Prostate gland (tissue), 2 donors: ENCODE results near the gene MRM2. TPM values are rescaled to one million over a fixed set of nuclear protein-coding genes. Genes with fewer than 3 reads are reported as not detected.

Source experiments
- DNase-seq: peaks from one replicate; pipeline ENCODE4 v3.0.0-alpha.2; 2019; ENCODE audit warnings: low spot score
- H3K27ac ChIP-seq, 2 donors: fragments of 200-600 bp; sonication (generic); 2 replicates each; pipeline ENCODE4 v1.5.1; 2017 to 2019
- H3K27me3 ChIP-seq: fragments of 200-600 bp; sonication (generic); replicated peaks from 2 replicates; pipeline ENCODE4 v1.5.1; 2019; ENCODE audit not compliant: insufficient read depth
- H3K36me3 ChIP-seq, 2 donors: fragments of 200-600 bp; sonication (generic); 1 replicate in 1 of 2; 2 replicates in 1 of 2; pipeline versions ENCODE4 v1.5.1 to v1.8.1; 2017 to 2019
- H3K4me1 ChIP-seq: fragments of 200-600 bp; sonication (generic); replicated peaks from 2 replicates; pipeline ENCODE4 v1.5.1; 2019
- H3K4me3 ChIP-seq, 2 donors: fragments of 200-600 bp; sonication (generic); 2 replicates each; pipeline ENCODE4 v1.5.1; 2017 to 2019
- H3K9me3 ChIP-seq: fragments of 200-600 bp; sonication (generic); 2 replicates; pipeline ENCODE4 v1.5.1; 2017
- POLR2A ChIP-seq: fragments of 450-650 bp; IDR thresholded peaks from one replicate; pipeline ENCODE4 v1.6.1; 2016; ENCODE audit warnings: antibody characterized with exemption, mild to moderate bottlenecking
- POLR2AphosphoS5 ChIP-seq: sonication (generic); formaldehyde crosslinking; IDR thresholded peaks from one replicate; pipeline ENCODE4 v1.6.1; 2017; ENCODE audit warnings: antibody characterized with exemption
- WGBS: methylation state at CpG from one replicate; pipeline ENCODE4 v1.1.5; 2018; 5-methylcytosine and 5-hydroxymethylcytosine counted together
- intact Hi-C: fragments of 100-400 bp; cut with DNase I; formaldehyde crosslinking; loops from one replicate; pipeline ENCODE4 v1.14.2; 2022
- total RNA-seq, 2 donors: library from RNA; depleted of rRNA; stranded (reverse); fragments of >200 nt; gene quantifications; one replicate each; pipeline ENCODE4 v1.1.0, GENCODE V29; 2016
- TF ChIP-seq, protein P1 (sequence below), 4 experiments: fragments of 200-600 bp in 2 of 4; fragments of 450-650 bp in 2 of 4; sonication (generic) in 2 of 4; IDR thresholded peaks; 1 replicate in 3 of 4; 2 replicates in 1 of 4; pipeline ENCODE4 v1.5.1; 2016 to 2019; ENCODE audit warnings: antibody characterized with exemption in 4 of 4, mild to moderate bottlenecking in 2 of 4, moderate library complexity in 2 of 4

Gene MRM2
- total RNA-seq, 2 donors from 2014 or later: 21.8 to 23.0 TPM

DNA sequence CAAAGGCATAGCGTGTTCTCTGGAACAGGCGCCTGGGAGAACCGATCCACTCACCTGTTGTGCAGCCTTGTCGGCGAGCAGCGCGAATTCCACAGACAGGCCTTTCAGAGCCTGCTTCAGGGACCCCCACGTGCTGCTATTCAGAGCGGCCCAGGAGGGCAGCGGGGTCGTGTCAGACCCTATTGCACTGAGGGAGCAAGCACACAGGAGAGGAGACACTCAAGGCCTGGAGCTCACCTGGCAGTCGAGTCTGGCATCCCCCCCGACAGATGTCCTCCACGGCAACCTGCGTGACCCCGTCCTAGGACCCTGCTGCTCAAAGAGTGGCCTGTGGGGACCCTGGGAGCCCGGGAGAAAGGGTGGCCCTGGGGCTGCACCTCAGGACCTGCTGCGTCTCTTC, 21.2 kb upstream of the MRM2 start:
- H3K36me3 ChIP-seq: no peaks in the 10 kb centered on the region
- H3K27ac ChIP-seq: no peak overlapping the region
- no peaks in the 10 kb centered on the region for H3K9me3 ChIP-seq
- intact Hi-C loops: no loop called here
- H3K4me1 ChIP-seq: no peaks in the 10 kb centered on the region
- no peaks in the 10 kb centered on the region for H3K27me3 ChIP-seq
- 93% methylated on average over 18 of the region's 18 CpGs for WGBS
- no peak for DNase-seq
- no peak for TF ChIP-seq POLR2A
- no peak overlapping the region for H3K4me3 ChIP-seq

DNA sequence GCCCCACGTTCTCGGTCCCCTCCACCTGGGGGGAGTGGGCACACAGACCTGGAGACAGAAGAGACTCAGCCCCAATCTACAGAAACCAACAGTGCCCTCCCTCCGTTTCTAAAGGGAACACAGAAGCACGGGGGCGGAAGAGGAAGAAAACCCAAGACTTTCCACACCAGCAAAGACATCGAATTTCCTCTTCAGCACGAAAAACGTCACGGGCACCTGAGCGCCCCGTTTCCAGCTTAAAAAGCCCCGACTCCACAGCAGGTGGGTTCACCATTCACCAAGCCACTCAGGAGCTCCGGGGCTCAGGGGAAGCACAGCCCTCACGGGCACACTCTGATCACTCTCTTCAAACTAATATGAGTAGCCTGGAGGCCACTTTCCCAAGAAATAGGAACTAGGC, 19.6 kb upstream of the MRM2 start:
- no peaks in the 10 kb centered on the region for H3K36me3 ChIP-seq
- no peak overlapping the region for H3K4me3 ChIP-seq
- H3K27me3 ChIP-seq: no peaks in the 10 kb centered on the region
- DNase-seq: no peak
- H3K9me3 ChIP-seq: no peaks in the 10 kb centered on the region
- intact Hi-C loops: no loop called here
- no peaks in the 10 kb centered on the region for H3K4me1 ChIP-seq
- no peak overlapping the region for H3K27ac ChIP-seq
- 85% methylated on average over 14 of the region's 14 CpGs for WGBS
- TF ChIP-seq, protein P1, sequence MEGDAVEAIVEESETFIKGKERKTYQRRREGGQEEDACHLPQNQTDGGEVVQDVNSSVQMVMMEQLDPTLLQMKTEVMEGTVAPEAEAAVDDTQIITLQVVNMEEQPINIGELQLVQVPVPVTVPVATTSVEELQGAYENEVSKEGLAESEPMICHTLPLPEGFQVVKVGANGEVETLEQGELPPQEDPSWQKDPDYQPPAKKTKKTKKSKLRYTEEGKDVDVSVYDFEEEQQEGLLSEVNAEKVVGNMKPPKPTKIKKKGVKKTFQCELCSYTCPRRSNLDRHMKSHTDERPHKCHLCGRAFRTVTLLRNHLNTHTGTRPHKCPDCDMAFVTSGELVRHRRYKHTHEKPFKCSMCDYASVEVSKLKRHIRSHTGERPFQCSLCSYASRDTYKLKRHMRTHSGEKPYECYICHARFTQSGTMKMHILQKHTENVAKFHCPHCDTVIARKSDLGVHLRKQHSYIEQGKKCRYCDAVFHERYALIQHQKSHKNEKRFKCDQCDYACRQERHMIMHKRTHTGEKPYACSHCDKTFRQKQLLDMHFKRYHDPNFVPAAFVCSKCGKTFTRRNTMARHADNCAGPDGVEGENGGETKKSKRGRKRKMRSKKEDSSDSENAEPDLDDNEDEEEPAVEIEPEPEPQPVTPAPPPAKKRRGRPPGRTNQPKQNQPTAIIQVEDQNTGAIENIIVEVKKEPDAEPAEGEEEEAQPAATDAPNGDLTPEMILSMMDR (IDR thresholded peaks at IDR 0.05): no peak
- TF ChIP-seq POLR2AphosphoS5 (no peak), POLR2A (no peak)

DNA sequence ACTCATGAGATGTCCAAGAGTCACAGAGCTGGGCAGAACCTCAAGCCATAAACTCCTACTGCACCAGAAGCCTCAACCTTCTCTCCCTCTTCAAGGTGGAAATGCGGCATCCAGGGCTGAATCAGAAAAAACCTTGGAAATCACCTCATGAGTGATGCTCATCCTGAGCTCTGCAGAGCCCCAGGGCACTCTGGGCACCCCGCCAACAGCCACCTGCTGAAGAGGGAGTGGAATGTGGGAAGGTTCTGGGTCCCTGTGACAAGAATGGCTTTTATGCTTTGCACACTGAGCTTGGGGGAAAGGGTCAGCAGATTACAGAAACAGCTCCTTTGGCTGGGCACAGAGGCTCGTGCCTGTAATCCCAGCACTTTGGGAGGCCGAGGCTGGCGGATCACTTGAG, 18.8 kb upstream of the MRM2 start:
- H3K4me1 ChIP-seq: no peaks in the 10 kb centered on the region
- DNase-seq: no peak
- no peaks in the 10 kb centered on the region for H3K9me3 ChIP-seq
- no peak overlapping the region for H3K4me3 ChIP-seq
- no peak for TF ChIP-seq POLR2A
- no peak for TF ChIP-seq POLR2AphosphoS5
- TF ChIP-seq, protein P1 (IDR thresholded peaks at IDR 0.05): no peak
- H3K27me3 ChIP-seq: no peaks in the 10 kb centered on the region
- intact Hi-C loops: no loop called here
- no peaks in the 10 kb centered on the region for H3K36me3 ChIP-seq
- 59% methylated on average over 5 of the region's 5 CpGs for WGBS
- H3K27ac ChIP-seq: no peak overlapping the region

DNA sequence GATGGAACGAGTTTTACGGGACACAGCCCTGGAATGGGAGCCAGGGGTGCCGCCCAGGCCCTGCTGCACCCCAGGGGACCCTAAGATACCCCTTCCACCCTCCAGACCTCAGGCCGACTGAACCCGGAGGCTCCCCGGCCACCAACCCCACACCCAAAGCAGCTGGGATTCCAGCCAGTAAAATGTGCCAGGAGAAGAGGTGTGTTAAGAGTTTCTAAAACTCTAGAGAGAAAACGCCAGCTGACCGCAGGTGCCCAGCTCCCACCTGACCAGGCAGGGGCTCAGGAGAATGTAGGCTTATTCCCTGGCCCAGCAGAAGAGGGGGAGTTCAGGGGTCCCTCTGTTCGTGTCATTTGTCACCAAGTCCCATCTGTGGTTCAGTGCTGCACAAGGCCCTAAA, 17.5 kb upstream of the MRM2 start:
- H3K27me3 ChIP-seq: no peaks in the 10 kb centered on the region
- no peaks in the 10 kb centered on the region for H3K9me3 ChIP-seq
- DNase-seq: no peak
- intact Hi-C loops: no loop called here
- H3K27ac ChIP-seq: no peak overlapping the region
- no peaks in the 10 kb centered on the region for H3K4me1 ChIP-seq
- 87% methylated on average over 7 of the region's 9 CpGs for WGBS
- no peak overlapping the region for H3K4me3 ChIP-seq
- TF ChIP-seq POLR2AphosphoS5 (no peak), POLR2A (no peak)
- TF ChIP-seq, protein P1 (IDR thresholded peaks at IDR 0.05): no peak
- H3K36me3 ChIP-seq: no peaks in the 10 kb centered on the region

DNA sequence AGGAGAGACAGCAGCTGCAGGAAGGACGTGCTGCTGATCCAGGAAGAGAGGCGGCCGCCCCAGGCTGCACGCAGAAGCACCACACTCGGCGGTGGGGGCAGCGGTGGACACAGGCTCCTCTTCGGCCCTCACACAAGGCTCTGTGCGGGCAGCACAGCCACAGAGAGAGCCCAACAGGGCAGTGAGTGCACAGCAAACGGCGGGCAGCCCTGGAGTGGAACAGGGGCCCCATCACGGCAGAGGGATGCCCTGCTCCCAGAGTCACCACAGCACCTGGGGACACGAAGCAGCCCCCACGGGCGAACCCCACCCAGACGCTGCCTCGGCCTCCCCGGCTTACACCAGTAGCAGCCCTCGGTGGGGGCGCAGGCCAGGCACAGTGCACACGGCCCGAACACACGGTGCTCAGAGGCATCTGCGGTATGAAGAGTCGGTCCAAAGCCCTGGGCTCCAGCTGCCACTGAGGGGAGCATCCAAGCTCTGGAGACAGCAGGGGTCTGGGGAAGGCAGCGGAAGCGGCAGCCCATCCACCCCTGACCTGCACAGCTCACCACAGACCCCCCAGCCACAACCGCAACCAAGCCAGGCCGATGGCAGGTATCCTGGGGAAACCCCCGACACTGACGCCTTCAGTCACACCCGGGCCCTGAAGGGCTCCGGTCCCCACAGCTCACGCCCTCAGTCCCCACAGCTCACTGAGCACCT, 16.8 kb upstream of the MRM2 start:
- TF ChIP-seq POLR2AphosphoS5 (no peak), POLR2A (no peak)
- TF ChIP-seq, protein P1 (IDR thresholded peaks at IDR 0.05): no peak
- Histone ChIP-seq H3K36me3 (no peaks in the 10 kb centered on the region), H3K4me1 (no peaks in the 10 kb centered on the region), H3K27ac (no peak overlapping the region), H3K4me3 (no peak overlapping the region), H3K27me3 (no peaks in the 10 kb centered on the region), H3K9me3 (no peaks in the 10 kb centered on the region)
- intact Hi-C loops: no loop called here
- WGBS: 95% methylated on average over 33 of the region's 34 CpGs
- DNase-seq: no peak
